Prostate gland (tissue), 2 donors: ENCODE data around the gene WDR1.

Experiments used
- CTCF ChIP-seq, 4 experiments: fragments of 200-600 bp in 2 of 4; fragments of 450-650 bp in 2 of 4; sonication (generic) in 2 of 4; IDR thresholded peaks; 1 replicate in 3 of 4; 2 replicates in 1 of 4; pipeline ENCODE4 v1.5.1; 2016 to 2019; ENCODE audit warnings: antibody characterized with exemption in 4 of 4, mild to moderate bottlenecking in 2 of 4, moderate library complexity in 2 of 4
- POLR2A ChIP-seq: fragments of 450-650 bp; IDR thresholded peaks from one replicate; pipeline ENCODE4 v1.6.1; 2016; ENCODE audit warnings: antibody characterized with exemption, mild to moderate bottlenecking
- POLR2AphosphoS5 ChIP-seq: sonication (generic); formaldehyde crosslinking; IDR thresholded peaks from one replicate; pipeline ENCODE4 v1.6.1; 2017; ENCODE audit warnings: antibody characterized with exemption

DNA sequence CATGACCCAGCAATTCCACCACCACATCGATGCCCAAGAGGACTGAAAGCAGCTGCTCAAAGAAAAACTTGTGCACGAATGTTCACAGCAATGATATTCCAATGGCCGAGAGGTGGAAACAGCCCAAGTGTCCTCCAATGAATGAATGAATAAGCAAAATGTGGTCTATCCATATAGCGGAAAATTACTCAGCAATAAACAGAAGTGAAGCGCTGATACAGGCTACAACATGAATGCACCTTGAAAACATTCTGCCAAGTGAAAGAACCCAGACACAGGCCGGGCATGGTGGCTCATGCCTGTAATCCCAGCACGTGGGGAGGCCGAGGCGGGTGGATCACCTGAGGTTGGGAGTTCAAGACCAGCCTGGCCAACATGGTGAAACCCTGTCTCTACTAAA lies 90.1 kb downstream of the WDR1 start:
- TF ChIP-seq CTCF (IDR thresholded peaks at IDR 0.05) (no peak), POLR2A (no peak), POLR2AphosphoS5 (no peak)
